ENCODE measurements around the gene ALK. TPM values are rescaled to one million over a fixed set of nuclear protein-coding genes. Genes with fewer than 3 reads are reported as not detected.

ALK gene
- total and polyA plus RNA-seq, 10 of the 15 experiments (the other 5 are each of a cell fraction or from before 2014, with no cell fraction given) = 0.11 TPM; not detected in 9

DNA sequence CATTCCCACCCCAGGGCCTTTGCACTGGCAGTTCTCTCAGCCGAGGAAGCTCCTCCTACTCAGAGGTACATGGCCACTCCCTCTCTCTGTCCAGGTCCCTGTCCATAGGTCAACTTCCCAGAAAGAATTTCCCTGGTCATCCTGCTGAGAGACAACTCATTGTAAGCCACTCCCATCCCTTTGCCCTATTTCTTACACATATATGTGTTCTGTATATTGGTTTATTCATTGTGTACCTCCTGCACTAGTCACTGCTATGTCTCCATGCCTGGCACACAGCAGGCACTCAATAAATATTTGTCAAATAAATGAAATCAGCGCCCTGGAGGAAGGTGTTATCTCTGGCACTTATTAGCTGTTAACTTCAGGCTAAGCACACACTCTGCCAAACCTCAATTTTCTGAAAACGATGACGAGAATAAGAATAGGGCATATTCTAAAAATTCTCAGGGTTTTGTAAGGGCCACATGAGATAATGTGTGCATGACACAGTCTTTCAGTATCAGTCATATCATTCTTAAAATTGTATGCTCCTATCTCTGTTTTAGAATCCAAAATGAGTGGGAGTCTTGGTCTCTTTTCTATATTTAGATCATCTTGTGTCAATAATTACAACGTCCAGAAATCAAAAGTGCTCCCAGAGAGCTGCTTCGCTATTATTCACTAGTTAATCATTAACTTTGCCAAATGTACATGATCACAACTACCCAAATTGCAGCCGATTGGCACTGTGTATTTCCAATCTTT is 198.0 kb downstream of the ALK start (continued):
- TF ChIP-seq, protein P1, sequence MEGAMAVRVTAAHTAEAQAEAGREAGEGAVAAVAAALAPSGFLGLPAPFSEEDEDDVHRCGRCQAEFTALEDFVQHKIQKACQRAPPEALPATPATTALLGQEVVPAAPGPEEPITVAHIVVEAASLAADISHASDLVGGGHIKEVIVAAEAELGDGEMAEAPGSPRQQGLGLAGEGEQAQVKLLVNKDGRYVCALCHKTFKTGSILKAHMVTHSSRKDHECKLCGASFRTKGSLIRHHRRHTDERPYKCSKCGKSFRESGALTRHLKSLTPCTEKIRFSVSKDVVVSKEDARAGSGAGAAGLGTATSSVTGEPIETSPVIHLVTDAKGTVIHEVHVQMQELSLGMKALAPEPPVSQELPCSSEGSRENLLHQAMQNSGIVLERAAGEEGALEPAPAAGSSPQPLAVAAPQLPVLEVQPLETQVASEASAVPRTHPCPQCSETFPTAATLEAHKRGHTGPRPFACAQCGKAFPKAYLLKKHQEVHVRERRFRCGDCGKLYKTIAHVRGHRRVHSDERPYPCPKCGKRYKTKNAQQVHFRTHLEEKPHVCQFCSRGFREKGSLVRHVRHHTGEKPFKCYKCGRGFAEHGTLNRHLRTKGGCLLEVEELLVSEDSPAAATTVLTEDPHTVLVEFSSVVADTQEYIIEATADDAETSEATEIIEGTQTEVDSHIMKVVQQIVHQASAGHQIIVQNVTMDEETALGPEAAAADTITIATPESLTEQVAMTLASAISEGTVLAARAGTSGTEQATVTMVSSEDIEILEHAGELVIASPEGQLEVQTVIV (IDR thresholded peaks at IDR 0.05; ENCODE audit: borderline replicate concordance, partially characterized antibody) = no peak
- TF ChIP-seq, protein P2, sequence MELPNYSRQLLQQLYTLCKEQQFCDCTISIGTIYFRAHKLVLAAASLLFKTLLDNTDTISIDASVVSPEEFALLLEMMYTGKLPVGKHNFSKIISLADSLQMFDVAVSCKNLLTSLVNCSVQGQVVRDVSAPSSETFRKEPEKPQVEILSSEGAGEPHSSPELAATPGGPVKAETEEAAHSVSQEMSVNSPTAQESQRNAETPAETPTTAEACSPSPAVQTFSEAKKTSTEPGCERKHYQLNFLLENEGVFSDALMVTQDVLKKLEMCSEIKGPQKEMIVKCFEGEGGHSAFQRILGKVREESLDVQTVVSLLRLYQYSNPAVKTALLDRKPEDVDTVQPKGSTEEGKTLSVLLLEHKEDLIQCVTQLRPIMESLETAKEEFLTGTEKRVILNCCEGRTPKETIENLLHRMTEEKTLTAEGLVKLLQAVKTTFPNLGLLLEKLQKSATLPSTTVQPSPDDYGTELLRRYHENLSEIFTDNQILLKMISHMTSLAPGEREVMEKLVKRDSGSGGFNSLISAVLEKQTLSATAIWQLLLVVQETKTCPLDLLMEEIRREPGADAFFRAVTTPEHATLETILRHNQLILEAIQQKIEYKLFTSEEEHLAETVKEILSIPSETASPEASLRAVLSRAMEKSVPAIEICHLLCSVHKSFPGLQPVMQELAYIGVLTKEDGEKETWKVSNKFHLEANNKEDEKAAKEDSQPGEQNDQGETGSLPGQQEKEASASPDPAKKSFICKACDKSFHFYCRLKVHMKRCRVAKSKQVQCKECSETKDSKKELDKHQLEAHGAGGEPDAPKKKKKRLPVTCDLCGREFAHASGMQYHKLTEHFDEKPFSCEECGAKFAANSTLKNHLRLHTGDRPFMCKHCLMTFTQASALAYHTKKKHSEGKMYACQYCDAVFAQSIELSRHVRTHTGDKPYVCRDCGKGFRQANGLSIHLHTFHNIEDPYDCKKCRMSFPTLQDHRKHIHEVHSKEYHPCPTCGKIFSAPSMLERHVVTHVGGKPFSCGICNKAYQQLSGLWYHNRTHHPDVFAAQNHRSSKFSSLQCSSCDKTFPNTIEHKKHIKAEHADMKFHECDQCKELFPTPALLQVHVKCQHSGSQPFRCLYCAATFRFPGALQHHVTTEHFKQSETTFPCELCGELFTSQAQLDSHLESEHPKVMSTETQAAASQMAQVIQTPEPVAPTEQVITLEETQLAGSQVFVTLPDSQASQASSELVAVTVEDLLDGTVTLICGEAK (IDR thresholded peaks at IDR 0.05; ENCODE audit: borderline replicate concordance) = 0 out of 2 replicates have a peak, but pooled peaks have one; percentile 11
- TF ChIP-seq CREM (IDR thresholded peaks at IDR 0.05; ENCODE audit: low read depth) (peak; percentile 77), ZZZ3 (IDR thresholded peaks at IDR 0.05; ENCODE audit: control insufficient read depth, insufficient read length, low read depth) (no peak), NR2C2 (IDR thresholded peaks at IDR 0.05; ENCODE audit: borderline replicate concordance, control insufficient read depth, insufficient read length, low read depth) (no peak), RB1 (IDR thresholded peaks at IDR 0.05; ENCODE audit: borderline replicate concordance) (no peak), CREB1 (IDR thresholded peaks at IDR 0.05; ENCODE audit: low read depth) (no peak), SUPT20H (IDR thresholded peaks at IDR 0.05; ENCODE audit: borderline replicate concordance, control insufficient read depth, low read depth, low read length) (no peak), WRNIP1 (IDR thresholded peaks at IDR 0.05; ENCODE audit: borderline replicate concordance, low read depth, low read length) (no peak)
- TF ChIP-seq, protein P3, sequence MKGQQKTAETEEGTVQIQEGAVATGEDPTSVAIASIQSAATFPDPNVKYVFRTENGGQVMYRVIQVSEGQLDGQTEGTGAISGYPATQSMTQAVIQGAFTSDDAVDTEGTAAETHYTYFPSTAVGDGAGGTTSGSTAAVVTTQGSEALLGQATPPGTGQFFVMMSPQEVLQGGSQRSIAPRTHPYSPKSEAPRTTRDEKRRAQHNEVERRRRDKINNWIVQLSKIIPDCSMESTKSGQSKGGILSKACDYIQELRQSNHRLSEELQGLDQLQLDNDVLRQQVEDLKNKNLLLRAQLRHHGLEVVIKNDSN (IDR thresholded peaks at IDR 0.05; ENCODE audit: borderline replicate concordance, extremely low read length, insufficient read depth, low read depth, low read length) = no peak
- TF ChIP-seq, protein P4, sequence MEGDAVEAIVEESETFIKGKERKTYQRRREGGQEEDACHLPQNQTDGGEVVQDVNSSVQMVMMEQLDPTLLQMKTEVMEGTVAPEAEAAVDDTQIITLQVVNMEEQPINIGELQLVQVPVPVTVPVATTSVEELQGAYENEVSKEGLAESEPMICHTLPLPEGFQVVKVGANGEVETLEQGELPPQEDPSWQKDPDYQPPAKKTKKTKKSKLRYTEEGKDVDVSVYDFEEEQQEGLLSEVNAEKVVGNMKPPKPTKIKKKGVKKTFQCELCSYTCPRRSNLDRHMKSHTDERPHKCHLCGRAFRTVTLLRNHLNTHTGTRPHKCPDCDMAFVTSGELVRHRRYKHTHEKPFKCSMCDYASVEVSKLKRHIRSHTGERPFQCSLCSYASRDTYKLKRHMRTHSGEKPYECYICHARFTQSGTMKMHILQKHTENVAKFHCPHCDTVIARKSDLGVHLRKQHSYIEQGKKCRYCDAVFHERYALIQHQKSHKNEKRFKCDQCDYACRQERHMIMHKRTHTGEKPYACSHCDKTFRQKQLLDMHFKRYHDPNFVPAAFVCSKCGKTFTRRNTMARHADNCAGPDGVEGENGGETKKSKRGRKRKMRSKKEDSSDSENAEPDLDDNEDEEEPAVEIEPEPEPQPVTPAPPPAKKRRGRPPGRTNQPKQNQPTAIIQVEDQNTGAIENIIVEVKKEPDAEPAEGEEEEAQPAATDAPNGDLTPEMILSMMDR (IDR thresholded peaks at IDR 0.05 in 2 of 3, conservative IDR thresholded peaks at IDR 0.05 in 1 of 3; ENCODE audit: control insufficient read depth in 2 of 3, extremely low read depth in 1 of 3, insufficient read depth in 1 of 3, low read depth in 3 of 3, low read length in 3 of 3) = no peak
- TF ChIP-seq, protein P5, sequence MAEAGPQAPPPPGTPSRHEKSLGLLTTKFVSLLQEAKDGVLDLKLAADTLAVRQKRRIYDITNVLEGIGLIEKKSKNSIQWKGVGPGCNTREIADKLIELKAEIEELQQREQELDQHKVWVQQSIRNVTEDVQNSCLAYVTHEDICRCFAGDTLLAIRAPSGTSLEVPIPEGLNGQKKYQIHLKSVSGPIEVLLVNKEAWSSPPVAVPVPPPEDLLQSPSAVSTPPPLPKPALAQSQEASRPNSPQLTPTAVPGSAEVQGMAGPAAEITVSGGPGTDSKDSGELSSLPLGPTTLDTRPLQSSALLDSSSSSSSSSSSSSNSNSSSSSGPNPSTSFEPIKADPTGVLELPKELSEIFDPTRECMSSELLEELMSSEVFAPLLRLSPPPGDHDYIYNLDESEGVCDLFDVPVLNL (IDR thresholded peaks at IDR 0.05; ENCODE audit: low read depth, low read length) = no peak
- TF ChIP-seq, protein P6, sequence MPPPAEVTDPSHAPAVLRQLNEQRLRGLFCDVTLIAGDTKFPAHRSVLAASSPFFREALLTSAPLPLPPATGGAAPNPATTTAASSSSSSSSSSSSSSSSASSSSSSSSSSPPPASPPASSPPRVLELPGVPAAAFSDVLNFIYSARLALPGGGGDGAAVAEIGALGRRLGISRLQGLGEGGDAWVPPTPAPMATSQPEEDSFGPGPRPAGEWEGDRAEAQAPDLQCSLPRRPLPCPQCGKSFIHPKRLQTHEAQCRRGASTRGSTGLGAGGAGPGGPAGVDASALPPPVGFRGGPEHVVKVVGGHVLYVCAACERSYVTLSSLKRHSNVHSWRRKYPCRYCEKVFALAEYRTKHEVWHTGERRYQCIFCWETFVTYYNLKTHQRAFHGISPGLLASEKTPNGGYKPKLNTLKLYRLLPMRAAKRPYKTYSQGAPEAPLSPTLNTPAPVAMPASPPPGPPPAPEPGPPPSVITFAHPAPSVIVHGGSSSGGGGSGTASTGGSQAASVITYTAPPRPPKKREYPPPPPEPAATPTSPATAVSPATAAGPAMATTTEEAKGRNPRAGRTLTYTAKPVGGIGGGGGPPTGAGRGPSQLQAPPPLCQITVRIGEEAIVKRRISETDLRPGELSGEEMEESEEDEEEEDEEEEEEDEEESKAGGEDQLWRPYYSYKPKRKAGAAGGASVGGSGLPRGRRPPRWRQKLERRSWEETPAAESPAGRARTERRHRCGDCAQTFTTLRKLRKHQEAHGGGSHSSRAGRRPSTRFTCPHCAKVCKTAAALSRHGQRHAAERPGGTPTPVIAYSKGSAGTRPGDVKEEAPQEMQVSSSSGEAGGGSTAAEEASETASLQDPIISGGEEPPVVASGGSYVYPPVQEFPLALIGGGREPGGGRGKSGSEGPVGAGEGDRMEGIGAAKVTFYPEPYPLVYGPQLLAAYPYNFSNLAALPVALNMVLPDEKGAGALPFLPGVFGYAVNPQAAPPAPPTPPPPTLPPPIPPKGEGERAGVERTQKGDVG (CRISPR knock-in tag; IDR thresholded peaks at IDR 0.05) = no peak

Measured in GM12878 (cell line).